ENCODE data around the gene KDM7A. TPM values are rescaled to one million over a fixed set of nuclear protein-coding genes. Genes with fewer than 3 reads are reported as not detected.
A peak's percentile ranks its signal among the peaks of the same experiment; 100 is the strongest.

The KDM7A gene
- polyA plus RNA-seq, 3 donors = 10.8 to 15.3 (median 12.6) TPM

GRCh38 chr7:140062528-140063299 is 114.1 kb downstream of the KDM7A start, which contains the start of gene PARP12:
PARP12 (minus strand) TSS chr7:140062951; CDS start chr7:140062847, 104 bp downstream.
- peak; percentile 50 to 72 (median 64) for DNase-seq (ENCODE audit: extremely low read depth in 1 of 11, low read depth in 9 of 11, low spot score in 4 of 11)

- DNase-seq (ENCODE audit: extremely low read depth in 1 of 11, low read depth in 9 of 11, low spot score in 4 of 11) = no peak
Measured at GRCh38 chr7:140062118-140062527, 114.7 kb downstream of the KDM7A start.

- DNase-seq (ENCODE audit: extremely low read depth in 1 of 11, low read depth in 9 of 11, low spot score in 4 of 11) = no peak
Measured at GRCh38 chr7:140061607-140061930, 115.2 kb downstream of the KDM7A start.

- DNase-seq (ENCODE audit: extremely low read depth in 1 of 11, low read depth in 9 of 11, low spot score in 4 of 11) = no peak
Measured at GRCh38 chr7:140060788-140061606, 115.8 kb downstream of the KDM7A start.

GRCh38 chr7:140060243-140060630 is 116.5 kb downstream of the KDM7A start:
- no peak for DNase-seq (ENCODE audit: extremely low read depth in 1 of 11, low read depth in 9 of 11, low spot score in 4 of 11)

GRCh38 chr7:140059273-140060242 is 117.2 kb downstream of the KDM7A start:
- no peak for DNase-seq (ENCODE audit: extremely low read depth in 1 of 11, low read depth in 9 of 11, low spot score in 4 of 11)

GRCh38 chr7:140058517-140058916 is 118.3 kb downstream of the KDM7A start:
- DNase-seq (ENCODE audit: extremely low read depth in 1 of 11, low read depth in 9 of 11, low spot score in 4 of 11) = no peak

- DNase-seq (ENCODE audit: extremely low read depth in 1 of 11, low read depth in 9 of 11, low spot score in 4 of 11) = no peak
Measured at GRCh38 chr7:140057143-140057535, 119.6 kb downstream of the KDM7A start.

GRCh38 chr7:140056431-140057142 is 120.2 kb downstream of the KDM7A start:
- DNase-seq (ENCODE audit: extremely low read depth in 1 of 11, low read depth in 9 of 11, low spot score in 4 of 11) = no peak

- no peak for DNase-seq (ENCODE audit: extremely low read depth in 1 of 11, low read depth in 9 of 11, low spot score in 4 of 11)
Measured at GRCh38 chr7:140055833-140056232, 121.0 kb downstream of the KDM7A start.

- no peak for DNase-seq (ENCODE audit: extremely low read depth in 1 of 11, low read depth in 9 of 11, low spot score in 4 of 11)
Measured at GRCh38 chr7:140054751-140055150, 122.0 kb downstream of the KDM7A start.

- DNase-seq (ENCODE audit: extremely low read depth in 1 of 11, low read depth in 9 of 11, low spot score in 4 of 11) = no peak
Measured at GRCh38 chr7:140053812-140054539, 122.8 kb downstream of the KDM7A start.

GRCh38 chr7:140051820-140052219 is 125.0 kb downstream of the KDM7A start:
- DNase-seq (ENCODE audit: extremely low read depth in 1 of 11, low read depth in 9 of 11, low spot score in 4 of 11) = no peak

- no peak for DNase-seq (ENCODE audit: extremely low read depth in 1 of 11, low read depth in 9 of 11, low spot score in 4 of 11)
Measured at GRCh38 chr7:140050100-140050499, 126.7 kb downstream of the KDM7A start.

GRCh38 chr7:140049339-140050024 is 127.3 kb downstream of the KDM7A start:
- DNase-seq (ENCODE audit: extremely low read depth in 1 of 11, low read depth in 9 of 11, low spot score in 4 of 11) = no peak

GRCh38 chr7:140048989-140049338 is 127.8 kb downstream of the KDM7A start:
- DNase-seq (ENCODE audit: extremely low read depth in 1 of 11, low read depth in 9 of 11, low spot score in 4 of 11) = no peak

GRCh38 chr7:140048138-140048537 is 128.6 kb downstream of the KDM7A start:
- no peak for DNase-seq (ENCODE audit: extremely low read depth in 1 of 11, low read depth in 9 of 11, low spot score in 4 of 11)

- DNase-seq (ENCODE audit: extremely low read depth in 1 of 11, low read depth in 9 of 11, low spot score in 4 of 11) = no peak
Measured at GRCh38 chr7:140047197-140047596, 129.6 kb downstream of the KDM7A start.

Data from renal cortex interstitium (tissue), 11 donors.